ENCODE data around the gene GPR137B. TPM values are rescaled to one million over a fixed set of nuclear protein-coding genes. Genes with fewer than 3 reads are reported as not detected.

Gene GPR137B
- total and polyA plus RNA-seq, 9 of the 15 experiments (the other 6 are each of a cell fraction or from before 2014, with no cell fraction given), result 0.04 to 1.0 (median 0.62) TPM

DNA sequence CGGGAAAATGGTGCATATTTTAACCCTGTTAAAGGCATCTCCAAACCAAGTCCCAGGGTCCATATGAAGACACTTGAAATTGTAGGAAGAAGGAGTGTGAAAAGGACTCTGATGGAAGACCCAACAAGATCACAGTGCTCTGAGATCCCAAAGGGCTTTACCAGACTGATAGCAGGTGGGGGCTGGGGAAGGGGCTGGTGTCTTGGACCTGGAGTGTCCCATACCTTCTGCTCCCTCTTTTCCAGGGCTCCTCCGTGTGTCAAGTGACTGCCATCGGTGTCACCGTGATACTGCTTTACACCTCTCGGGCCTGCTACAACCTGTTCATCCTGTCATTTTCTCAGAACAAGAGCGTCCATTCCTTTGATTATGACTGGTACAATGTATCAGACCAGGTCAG lies 37.3 kb downstream of the GPR137B start (continued):
- TF ChIP-seq ZNF507 (tag; conservative IDR thresholded peaks at IDR 0.05) (no peak), CTCFL (IDR thresholded peaks at IDR 0.05; ENCODE audit: borderline replicate concordance, insufficient read depth, low read depth, low read length, poor library complexity, severe bottlenecking) (no peak), YBX1 (IDR thresholded peaks at IDR 0.05) (no peak), PREB (CRISPR knock-in tag; IDR thresholded peaks at IDR 0.05) (no peak), JUNB (CRISPR knock-in tag; conservative IDR thresholded peaks at IDR 0.05) (no peak), ELK3 (CRISPR knock-in tag; IDR thresholded peaks at IDR 0.05) (no peak), VEZF1 (CRISPR knock-in tag; IDR thresholded peaks at IDR 0.05) (no peak)

Measured in K562 (cell line).